Suppressor macrophage (primary cell): ENCODE data around the gene RPL13A.
"Not testable (repeated sequence)": the region's sequence is repeated elsewhere in the genome, so short reads cannot be mapped to it uniquely, and the experiment has no call there.

Experiments used
- DNase-seq, 4 experiments: peaks; one replicate each; pipeline ENCODE4 v3.0.0-alpha.2; 2020 to 2022

Gene RPL13A

GRCh38 chr19:49456326-49456725 is 31.1 kb upstream of the RPL13A start:
- DNase-seq: peak in 1 of 4 experiments; percentile 25

- DNase-seq: no peak
These were observed 28.9 kb upstream of the RPL13A start for GRCh38 chr19:49458567-49458903.

GRCh38 chr19:49459388-49459787 is 28.0 kb upstream of the RPL13A start:
- DNase-seq: no peak

- not testable (repeated sequence) for DNase-seq
These were observed 26.3 kb upstream of the RPL13A start for GRCh38 chr19:49461130-49461529.

GRCh38 chr19:49461656-49462055 is 25.8 kb upstream of the RPL13A start:
- DNase-seq: no peak

GRCh38 chr19:49462492-49462891 is 24.9 kb upstream of the RPL13A start:
- no peak for DNase-seq

GRCh38 chr19:49463960-49464740 is 23.3 kb upstream of the RPL13A start:
- no peak for DNase-seq

- no peak for DNase-seq
These were observed 22.0 kb upstream of the RPL13A start for GRCh38 chr19:49465371-49465770.

GRCh38 chr19:49468199-49468598 is 19.2 kb upstream of the RPL13A start:
- DNase-seq: no peak

GRCh38 chr19:49468746-49469447 is 18.5 kb upstream of the RPL13A start:
- peak in 3 of 4 experiments; percentile 28 to 40 (median 37) for DNase-seq

- DNase-seq: peak; percentile 31 to 76 (median 66)
These were observed 17.4 kb upstream of the RPL13A start for GRCh38 chr19:49469828-49470614.

- DNase-seq: no peak
These were observed 16.8 kb upstream of the RPL13A start for GRCh38 chr19:49470615-49470978.

- DNase-seq: no peak
These were observed 14.5 kb upstream of the RPL13A start for GRCh38 chr19:49472936-49473335.

GRCh38 chr19:49473501-49473867 is 13.9 kb upstream of the RPL13A start:
- not testable (repeated sequence) for DNase-seq

- DNase-seq: peak; percentile 77 to 89 (median 84)
These were observed 13.4 kb upstream of the RPL13A start, which contains the start of gene FLT3LG for GRCh38 chr19:49473868-49474541. FLT3LG (plus strand) TSS chr19:49474215; CDS start chr19:49474640, 425 bp downstream.

GRCh38 chr19:49474542-49474924 is 12.9 kb upstream of the RPL13A start:
- DNase-seq: no peak

GRCh38 chr19:49475191-49475917 is 12.1 kb upstream of the RPL13A start:
- no peak for DNase-seq

GRCh38 chr19:49475995-49476880 is 11.2 kb upstream of the RPL13A start:
- DNase-seq: peak in 3 of 4 experiments; percentile 44 to 68 (median 54)

GRCh38 chr19:49479975-49480628 is 7.3 kb upstream of the RPL13A start:
- no peak for DNase-seq

GRCh38 chr19:49481020-49481683 is 6.3 kb upstream of the RPL13A start:
- no peak for DNase-seq
